Kidney (tissue), 14 donors: ENCODE data around the gene PLA2G4B. TPM values are rescaled to one million over a fixed set of nuclear protein-coding genes. Genes with fewer than 3 reads are reported as not detected.
A peak's percentile ranks its signal among the peaks of the same experiment; 100 is the strongest.

Source experiments
- DNase-seq, 5 donors: peaks; one replicate each; pipeline ENCODE4 v3.0.0-alpha.2; 2013 to 2020
- FAIRE-seq: peaks from 2 replicates; lab custom pipeline; 2012; peaks lifted over from hg19 to GRCh38; lab: Jason Lieb, UNC
- H3K27ac ChIP-seq, 2 donors: one replicate each; pipeline ENCODE4 v1.7.0; 2013; ENCODE audit warnings: low read depth in 2 of 2, low read length in 2 of 2, inconsistent platforms in 1 of 2
- H3K27me3 ChIP-seq: one replicate; pipeline ENCODE4 v1.7.1; 2013; ENCODE audit warnings: low read length, inconsistent platforms; ENCODE audit not compliant: control insufficient read depth, insufficient read depth
- H3K36me3 ChIP-seq, 3 donors: one replicate each; pipeline versions ENCODE4 v1.7.0 to v1.7.1; 2013; ENCODE audit warnings: low read length in 3 of 3, control low read depth in 1 of 3, inconsistent platforms in 1 of 3; ENCODE audit not compliant: insufficient read depth in 3 of 3, control insufficient read depth in 2 of 3
- H3K4me1 ChIP-seq, 3 donors: one replicate each; pipeline versions ENCODE4 v1.7.0 to v1.7.1; 2013; ENCODE audit warnings: low read length in 3 of 3, inconsistent platforms in 1 of 3, low read depth in 1 of 3; ENCODE audit not compliant: control insufficient read depth in 2 of 3, insufficient read depth in 2 of 3
- H3K4me3 ChIP-seq, 3 donors: one replicate each; pipeline versions ENCODE4 v1.7.0 to v1.8.1; 2013; ENCODE audit warnings: low read length in 3 of 3, control low read depth in 1 of 3, inconsistent platforms in 1 of 3
- H3K9ac ChIP-seq, 3 donors: one replicate each; pipeline versions ENCODE4 v1.7.0 to v1.7.1; 2013; ENCODE audit warnings: low read length in 3 of 3, control low read depth in 1 of 3, inconsistent platforms in 1 of 3
- H3K9me3 ChIP-seq, 3 donors: one replicate each; pipeline versions ENCODE4 v1.7.0 to v1.7.1; 2013; ENCODE audit warnings: low read length in 3 of 3, control low read depth in 1 of 3, inconsistent platforms in 1 of 3; ENCODE audit not compliant: control insufficient read depth in 2 of 3, insufficient read depth in 1 of 3
- CTCF ChIP-seq: IDR thresholded peaks from 3 replicates; pipeline ENCODE4 v1.5.1; 2012; ENCODE audit warnings: mild to moderate bottlenecking, moderate library complexity, borderline replicate concordance; ENCODE audit not compliant: insufficient read depth; ENCODE audit errors: extremely low read depth
- intact Hi-C: fragments of 100-400 bp; cut with DNase I; formaldehyde crosslinking; loops from one replicate; pipeline ENCODE4 v1.11.1; 2022
- polyA plus RNA-seq: library from polyadenylated mRNA; stranded (reverse); fragments of 350-450 nt; fragmentation: Illumina TruSeq; extraction: RNeasy Lipid Tissue Mini Kit (QIAGEN cat#74804); gene quantifications from one replicate; pipeline ENCODE4 v1.2.3, GENCODE V29; 2014; ENCODE audit warnings: low read depth, low replicate concordance; ENCODE audit not compliant: insufficient read depth
- total RNA-seq: library from RNA; stranded (reverse); fragmentation: NEBNext Ultra II Directional; extraction: Animal tissue kit (Norgen Biotek cat#: 25700); gene quantifications from one replicate; pipeline ENCODE4 v1.2.1, GENCODE V29; 2021
- donor health status: control.
- donor health status: control.
- donor health status: control.
- donor health status: control.
- donor health status: control.
- donor health status: DM: yes; HTN: yes; CAD: no.
- donor health status: Normal renal cell carcinoma (clear cell type).

The PLA2G4B gene
- total and polyA plus RNA-seq, 2 donors from 2014 or later, result 4.8 to 8.3 TPM

GRCh38 chr15:41894791-41895463 is 56.3 kb downstream of the PLA2G4B start:
- intact Hi-C loops, result no loop called here
- no peak overlapping the region for H3K9ac ChIP-seq
- no peaks in the 10 kb centered on the region for H3K27me3 ChIP-seq
- FAIRE-seq (no peak), DNase-seq (peak in 3 of 5 donors; percentile 32 to 94 (median 64))
- peak overlapping the region; percentile 65 to 67 for H3K27ac ChIP-seq
- H3K36me3 ChIP-seq, result peaks cover 0 to 2% (median 0%) of the 10 kb centered on the region in 3 donors
- TF ChIP-seq CTCF, result no peak
- H3K4me1 ChIP-seq, result peaks cover 0 to 30% (median 19%) of the 10 kb centered on the region in 3 donors
- H3K9me3 ChIP-seq, result no peaks in the 10 kb centered on the region
- H3K4me3 ChIP-seq, result no peak overlapping the region

GRCh38 chr15:41895491-41895890 is 56.8 kb downstream of the PLA2G4B start:
- no peak for TF ChIP-seq CTCF
- DNase-seq, result no peak
- H3K27ac ChIP-seq, result peak overlapping the region in 1 of 2 donors; percentile 67

GRCh38 chr15:41895957-41896356 is 57.3 kb downstream of the PLA2G4B start:
- no peak overlapping the region for H3K27ac ChIP-seq
- H3K9me3 ChIP-seq, result no peaks in the 10 kb centered on the region
- peaks cover 0 to 30% (median 17%) of the 10 kb centered on the region in 3 donors for H3K4me1 ChIP-seq
- H3K36me3 ChIP-seq, result peaks cover 0 to 6% (median 2%) of the 10 kb centered on the region in 3 donors
- DNase-seq (peak in 1 of 5 donors; percentile 10), FAIRE-seq (no peak)
- no peak for TF ChIP-seq CTCF
- intact Hi-C loops, result no loop called here
- H3K27me3 ChIP-seq, result no peaks in the 10 kb centered on the region
- no peak overlapping the region for H3K9ac ChIP-seq
- no peak overlapping the region for H3K4me3 ChIP-seq

More at GRCh38 chr15:41895491-41895890, 56.8 kb downstream of the PLA2G4B start:
- no peaks in the 10 kb centered on the region for H3K27me3 ChIP-seq
- H3K9ac ChIP-seq, result no peak overlapping the region
- H3K4me3 ChIP-seq, result no peak overlapping the region
- H3K4me1 ChIP-seq, result peaks cover 0 to 30% (median 19%) of the 10 kb centered on the region in 3 donors
- peaks cover 0 to 2% (median 2%) of the 10 kb centered on the region in 3 donors for H3K36me3 ChIP-seq
- intact Hi-C loops, result no loop called here
- no peak for FAIRE-seq
- no peaks in the 10 kb centered on the region for H3K9me3 ChIP-seq
